NCI-H1048 (cell line): Measurements from ENCODE around the gene SPRY1.

Source experiments
- DNase-seq: peaks from one replicate; lab custom pipeline; 2025; lab: John Stamatoyannopoulos, UW

SPRY1 gene

DNA sequence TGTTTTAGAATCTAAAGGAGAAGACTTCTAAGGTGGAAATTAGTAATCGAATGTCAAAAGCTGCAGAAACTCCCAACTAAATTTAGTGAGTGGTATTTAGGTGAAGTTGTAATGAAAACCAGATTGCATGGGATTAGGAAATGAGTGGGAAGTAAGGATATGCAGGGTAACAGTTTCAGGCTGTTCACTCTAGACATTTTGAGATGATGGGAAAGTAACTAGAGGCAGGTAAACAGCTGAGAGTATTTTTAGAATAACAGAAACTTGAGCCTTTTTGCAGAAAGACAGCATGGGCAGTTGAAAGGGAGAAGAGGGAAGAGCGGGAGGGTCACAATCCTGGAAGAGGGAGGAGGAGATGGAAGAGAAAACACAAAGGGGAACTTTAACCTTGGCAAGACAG is 12.7 kb downstream of the SPRY1 start:
- no peak for DNase-seq

DNA sequence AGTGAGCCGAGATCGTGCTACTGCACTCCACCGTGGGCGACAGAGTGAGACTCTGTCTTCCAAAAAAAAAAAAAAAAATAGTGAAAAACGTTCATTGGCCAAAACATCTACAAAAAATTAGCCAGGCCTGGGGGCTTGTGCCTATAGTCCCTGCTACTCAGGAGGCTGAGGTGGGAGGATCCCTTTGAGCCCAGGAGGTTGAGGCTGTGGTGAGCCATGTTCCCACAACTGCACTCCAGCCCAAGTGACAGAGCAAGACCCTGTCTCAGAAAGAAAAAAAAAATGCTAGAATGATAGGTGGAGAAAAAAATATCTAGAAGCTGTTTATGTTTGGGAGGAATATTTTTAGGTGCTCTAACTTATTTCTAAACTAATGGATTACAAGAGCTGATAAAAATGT is 14.9 kb downstream of the SPRY1 start:
- DNase-seq, result no peak

DNA sequence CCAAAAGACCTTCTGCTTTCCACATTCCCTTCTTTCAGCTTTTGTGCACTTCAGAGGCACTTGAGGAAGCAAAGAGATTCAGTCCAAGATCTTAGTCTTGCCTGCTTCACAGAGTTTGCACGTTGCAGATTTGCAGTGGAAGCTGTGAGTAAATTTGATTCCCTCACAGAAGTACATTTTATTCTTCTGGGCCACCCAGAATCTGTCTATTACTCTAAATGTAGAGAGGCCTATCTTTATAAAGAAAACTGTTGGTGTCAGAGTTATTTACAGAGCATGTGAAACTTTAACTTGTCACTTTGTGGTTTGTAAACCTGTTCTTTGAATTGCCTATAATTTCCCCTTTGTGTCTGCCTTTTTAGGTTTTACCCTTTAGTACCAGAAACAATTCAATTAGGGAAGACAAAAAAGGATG is 15.5 kb downstream of the SPRY1 start:
- DNase-seq, result no peak

DNA sequence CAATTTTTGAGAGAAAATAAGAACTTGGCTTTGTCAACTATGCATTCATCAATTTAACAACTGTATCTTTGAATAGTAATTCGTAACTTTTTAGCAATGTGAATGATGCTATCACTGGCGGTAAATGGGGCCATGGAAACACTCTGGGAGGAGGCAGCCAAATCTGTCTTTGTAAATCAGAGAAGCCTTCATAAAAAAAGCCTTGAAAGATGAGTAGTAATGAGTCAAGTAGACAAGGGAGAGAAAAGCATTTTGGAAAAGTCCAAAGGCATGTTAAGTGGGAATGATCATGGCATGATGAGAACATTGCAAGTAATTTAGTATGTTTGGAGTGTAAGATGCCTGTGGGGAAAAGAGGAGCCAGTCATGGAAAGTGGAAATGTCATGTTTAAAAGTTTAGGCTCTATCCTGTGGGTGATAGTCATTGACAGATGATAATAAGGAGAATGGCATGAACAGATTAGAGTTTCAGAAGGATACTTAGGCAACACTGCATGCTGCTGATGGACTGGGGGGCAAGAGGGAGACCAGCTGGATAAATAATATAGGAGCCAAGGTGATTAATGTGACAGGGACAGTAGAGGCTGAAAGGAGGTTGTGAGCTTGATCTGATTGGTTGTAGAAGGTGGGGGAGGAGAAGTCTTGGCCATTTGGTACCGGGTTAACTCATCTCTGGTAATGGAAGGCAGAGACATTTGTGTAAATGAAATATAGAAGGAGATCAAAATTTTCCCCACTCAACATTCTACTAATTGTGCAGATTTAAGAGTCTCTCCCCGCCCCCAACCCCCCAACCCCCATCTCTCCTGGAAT is 16.3 kb downstream of the SPRY1 start:
- DNase-seq, result no peak

DNA sequence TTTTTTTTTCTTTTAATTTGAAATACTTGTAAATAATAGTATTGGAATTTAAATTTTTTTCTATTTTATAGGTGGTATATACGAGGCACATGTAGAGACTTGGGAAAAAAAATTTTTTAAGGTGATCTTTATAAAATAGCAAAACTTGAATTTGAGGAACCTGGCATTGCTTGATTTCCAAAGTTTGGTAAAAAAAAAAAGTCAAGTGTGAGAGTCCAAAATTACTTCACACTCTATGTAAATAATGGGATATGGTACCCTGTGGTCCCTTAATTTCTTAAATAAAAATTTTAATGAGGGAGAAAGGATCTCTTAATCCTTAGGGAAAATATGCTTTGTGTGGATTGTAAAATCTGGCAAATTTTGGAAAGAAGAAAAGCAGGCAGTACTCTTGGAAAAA is 19.0 kb downstream of the SPRY1 start:
- no peak for DNase-seq

DNA sequence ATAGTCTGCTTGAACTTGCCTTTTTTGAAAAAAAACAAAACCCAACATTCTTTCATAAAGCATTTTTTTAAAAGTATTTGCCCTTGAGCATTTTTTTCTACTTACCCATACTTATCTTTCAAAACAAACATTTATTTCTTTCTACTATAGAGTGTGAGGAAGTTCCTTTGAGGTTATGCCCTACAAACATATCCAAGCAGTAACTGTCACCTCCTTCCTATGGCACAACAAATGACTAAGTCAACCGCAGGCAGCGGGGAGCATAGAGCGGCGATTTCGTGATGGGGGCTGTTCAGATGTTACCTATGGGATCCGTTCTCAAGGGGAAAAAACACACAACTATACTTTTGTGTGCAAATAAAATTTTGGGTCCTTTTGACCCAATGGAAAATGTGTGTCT is 19.4 kb downstream of the SPRY1 start:
- no peak for DNase-seq

DNA sequence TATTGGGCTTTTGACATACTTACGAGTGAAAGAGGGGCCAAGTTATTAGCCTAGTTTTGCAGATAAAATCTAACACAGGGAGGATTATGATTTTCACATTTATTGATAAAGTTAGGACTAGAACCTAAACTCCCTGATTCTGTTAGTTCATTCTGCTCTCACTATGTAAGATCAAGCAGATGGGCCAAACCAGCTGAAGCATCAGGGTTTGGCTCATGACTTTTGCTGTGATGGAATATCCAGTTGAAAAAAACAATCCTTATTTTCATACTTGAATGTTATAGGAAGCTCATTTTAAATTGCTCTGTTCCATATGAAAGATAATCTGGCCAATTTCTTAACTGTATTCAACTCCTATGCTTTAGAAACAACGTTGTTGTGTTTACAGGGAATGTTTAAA is 21.2 kb downstream of the SPRY1 start:
- DNase-seq, result no peak

DNA sequence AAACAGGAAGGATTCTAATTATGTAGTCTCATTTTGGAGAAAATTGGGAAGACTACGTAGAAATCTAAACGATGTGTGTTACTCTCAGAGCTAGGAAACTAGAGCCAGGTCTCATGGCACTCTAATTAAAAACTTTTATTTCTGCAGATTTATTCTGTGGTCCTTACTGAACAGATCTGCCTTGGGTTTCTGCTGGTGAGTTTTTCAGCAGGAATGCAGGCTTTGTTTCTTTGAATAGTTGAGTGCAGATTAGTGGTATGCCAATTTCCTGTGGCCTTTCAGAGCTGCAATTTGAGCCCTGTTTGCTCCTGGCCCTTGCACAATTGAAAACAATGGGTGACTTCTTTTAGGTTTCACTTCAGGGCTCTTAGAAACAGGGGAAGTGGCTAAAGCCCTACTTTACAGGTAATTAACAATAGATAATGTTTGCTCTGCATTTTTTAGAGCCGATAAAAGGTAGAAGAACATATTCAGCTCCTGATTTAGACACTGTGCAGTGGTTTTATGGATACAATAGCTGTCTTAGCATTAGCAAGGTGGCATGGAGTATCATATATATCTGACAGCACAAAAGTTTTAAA is 21.8 kb downstream of the SPRY1 start:
- DNase-seq, result peak; percentile 37

DNA sequence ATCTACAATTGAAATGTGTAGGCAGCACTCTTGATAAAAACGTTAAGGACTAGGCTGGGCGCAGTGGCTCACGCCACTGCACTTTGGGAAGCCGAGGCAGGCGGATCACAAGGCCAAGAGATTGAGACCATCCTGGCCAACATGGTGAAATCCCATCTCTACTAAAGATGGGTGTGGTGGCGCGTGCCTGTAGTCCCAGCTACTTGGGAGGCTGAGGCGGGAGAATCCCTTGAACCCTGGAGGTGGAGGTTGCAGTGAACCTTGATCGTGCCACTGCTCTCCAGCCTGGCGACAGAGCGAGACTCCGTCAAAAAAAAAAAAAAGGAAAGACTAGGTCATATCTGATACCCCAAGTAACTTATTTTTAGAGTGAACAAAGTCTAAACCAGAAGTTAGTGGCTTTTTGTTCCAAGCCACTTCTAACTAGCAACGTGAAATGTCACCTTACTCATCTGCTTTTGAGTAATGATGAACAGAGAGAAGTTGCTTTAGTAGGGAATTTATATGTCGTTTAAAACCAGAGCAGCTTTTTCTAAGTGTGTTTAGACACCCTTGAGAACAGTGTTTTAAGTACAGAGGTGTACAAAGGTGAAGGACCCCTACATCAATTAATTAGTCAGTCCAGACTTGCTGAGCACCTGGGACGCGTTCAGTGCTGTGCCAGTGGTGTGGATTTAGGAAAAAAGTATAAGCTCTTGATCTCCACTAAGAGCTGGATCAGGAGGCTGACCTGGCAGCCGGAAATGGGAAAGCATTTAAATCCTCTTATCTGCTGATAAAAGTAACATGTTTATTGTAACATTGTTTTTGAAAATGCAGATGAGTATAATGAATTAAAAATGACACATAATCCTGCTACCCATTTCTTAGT is 23.5 kb downstream of the SPRY1 start:
- DNase-seq, result no peak

DNA sequence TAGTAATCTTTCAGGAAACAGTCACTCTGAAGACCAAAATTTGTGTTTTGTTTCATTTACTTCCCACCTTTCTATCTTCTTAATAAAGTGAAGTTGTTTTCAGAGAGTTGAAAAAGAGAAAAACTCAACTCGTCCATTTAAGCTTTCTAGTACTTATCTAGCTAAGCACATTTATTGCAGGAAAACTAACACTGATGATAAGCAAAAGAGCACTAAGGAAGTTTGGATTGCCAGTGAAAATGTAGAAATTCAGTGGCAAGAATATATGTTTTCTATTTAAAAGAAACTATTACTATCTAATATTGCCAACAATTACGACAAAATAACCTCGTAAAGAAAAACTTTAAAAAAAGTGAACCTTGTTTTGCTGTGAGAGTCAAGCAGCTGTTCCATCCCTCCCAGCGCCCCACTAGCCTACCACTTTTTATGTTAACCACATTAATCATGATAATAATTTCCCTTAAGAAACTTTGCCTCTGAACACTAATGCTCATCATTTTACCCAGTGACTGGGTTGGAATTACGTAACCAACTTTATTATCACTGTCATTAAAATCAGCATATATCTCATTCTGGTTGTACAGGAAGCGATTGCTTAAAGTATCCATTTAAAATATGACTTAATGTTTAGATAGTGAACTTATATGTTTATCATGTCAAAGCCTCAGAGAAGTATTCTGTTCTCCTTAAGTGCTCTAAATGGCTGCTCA is 24.8 kb downstream of the SPRY1 start:
- DNase-seq, result no peak

DNA sequence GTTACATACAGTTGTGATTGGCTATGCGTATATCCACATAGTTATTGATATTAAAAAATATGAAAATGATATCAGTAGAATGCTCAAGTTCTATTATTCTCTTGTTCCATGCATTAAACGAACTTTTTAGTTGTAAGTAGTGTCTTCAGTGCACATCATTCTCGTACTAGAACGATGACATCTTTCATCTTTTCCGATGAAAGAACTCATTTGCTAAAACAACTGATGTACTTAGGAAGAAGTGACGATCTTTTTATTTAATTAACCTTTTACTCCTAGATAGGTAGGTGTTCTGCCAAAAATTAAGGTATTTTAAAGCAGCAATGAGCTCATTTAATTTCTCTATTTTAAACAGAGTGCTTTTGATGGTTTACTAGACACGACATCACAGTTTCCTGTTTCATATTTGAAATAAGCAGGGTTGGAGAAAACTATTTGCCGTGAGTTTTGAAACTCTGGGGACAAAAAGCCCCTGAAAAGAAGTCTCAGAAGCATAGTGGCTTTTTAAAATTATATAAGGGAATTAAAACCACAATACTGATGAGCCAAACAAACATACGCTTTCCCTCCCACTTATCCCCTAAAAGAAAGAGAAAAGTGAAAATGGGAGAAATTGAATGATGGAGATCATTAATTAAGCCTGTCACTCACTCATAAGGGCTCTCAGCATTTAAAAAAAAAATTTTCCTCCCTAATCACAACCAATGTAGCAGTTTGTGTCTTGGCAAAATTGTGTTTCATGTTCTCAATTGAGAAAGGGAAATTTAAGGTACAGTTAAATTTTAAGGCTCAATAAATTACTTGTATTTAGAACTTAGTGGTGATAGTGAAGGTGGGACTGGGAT is 25.6 kb downstream of the SPRY1 start:
- DNase-seq, result no peak

DNA sequence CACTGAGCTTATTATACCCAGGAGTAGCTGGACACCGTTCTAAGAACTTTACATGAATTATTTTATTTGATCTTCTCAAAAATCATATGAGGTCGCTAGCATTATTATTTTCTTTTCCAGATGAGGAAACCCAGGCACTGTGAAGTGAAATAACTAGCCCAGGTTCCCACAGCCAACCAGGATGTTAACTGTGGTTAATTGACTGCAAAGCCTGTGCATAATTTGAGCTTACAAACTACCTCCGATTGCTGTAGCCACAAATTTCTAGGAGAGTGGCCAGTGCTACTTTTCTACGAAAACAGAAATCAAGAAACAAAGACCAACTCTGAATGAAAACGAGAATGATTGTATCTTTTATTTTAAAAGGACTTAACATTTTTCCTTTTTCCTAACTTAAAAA is 27.2 kb downstream of the SPRY1 start:
- no peak for DNase-seq

DNA sequence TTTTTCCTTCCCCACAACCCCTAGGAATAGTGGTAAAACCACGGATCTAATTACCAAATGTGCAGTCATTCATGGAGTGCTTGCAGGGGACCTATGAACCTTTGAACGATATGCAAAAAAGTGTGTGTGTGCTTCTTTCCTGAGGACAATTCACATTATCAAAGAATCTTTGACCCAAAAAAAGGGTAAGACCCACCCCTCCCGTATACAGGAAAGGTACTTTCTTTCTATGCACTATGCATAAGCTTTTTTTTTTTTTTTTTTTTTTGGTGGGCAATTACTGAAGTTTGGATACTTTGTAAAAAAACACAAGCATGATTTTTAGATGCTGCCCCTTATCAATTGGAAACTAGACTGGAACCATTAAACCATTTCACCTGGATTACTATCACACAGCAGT is 31.4 kb downstream of the SPRY1 start:
- no peak for DNase-seq

DNA sequence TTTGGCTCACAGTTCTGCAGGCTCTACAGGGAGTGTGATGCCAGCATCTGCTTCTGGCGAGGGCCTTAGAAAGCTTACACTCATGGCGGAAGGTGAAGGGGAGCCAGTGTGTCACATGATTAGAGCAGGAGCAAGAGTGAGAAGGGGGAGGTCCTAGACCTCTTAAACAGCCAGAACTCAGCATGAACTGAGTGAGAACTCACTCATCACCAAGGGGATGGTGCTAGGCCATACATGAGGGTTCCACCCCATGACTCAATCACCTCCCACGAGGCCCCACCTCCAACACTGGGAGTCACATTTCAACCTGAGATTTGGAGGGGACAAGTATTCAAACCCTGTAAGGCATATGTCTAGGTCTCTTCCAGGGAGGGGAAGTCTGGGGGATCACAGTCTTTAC is 33.4 kb downstream of the SPRY1 start:
- DNase-seq, result no peak

DNA sequence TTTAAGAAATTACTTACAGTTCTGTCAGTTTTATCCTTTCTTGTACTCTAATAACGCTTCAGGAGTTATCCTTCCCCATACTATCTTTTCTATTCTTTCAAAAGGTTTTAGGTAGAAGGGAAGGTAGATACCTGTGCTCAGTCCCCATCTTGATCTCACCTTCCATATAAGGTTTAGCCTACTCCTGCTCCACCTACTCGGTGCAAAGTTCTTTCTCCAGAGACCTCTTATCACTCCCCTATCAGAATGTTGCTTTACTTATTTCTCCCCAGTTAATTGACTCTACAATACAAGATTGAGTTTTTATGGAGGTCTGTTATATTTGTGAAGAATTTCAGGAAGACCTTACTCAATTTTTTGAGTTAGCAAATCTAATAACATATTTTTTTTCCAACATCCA is 33.9 kb downstream of the SPRY1 start:
- no peak for DNase-seq

DNA sequence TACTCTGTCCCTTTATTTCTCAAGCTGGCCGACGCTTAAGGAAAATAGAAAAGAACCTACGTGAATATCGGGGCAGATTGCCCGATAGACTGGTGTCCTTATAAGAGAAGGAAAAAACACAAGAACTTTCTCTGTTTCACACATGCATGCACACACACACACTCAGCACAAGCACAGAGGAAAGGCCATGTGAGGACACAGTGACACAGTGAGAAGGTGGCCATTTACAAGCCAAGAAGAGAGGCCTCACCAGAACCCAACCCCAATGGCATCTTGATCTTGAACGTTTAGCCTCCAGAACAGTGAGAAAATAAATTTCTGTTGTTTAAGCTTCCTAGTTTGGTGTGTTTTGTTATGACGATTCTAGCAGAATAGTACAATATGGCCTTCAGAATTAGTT is 37.0 kb downstream of the SPRY1 start:
- DNase-seq, result no peak

DNA sequence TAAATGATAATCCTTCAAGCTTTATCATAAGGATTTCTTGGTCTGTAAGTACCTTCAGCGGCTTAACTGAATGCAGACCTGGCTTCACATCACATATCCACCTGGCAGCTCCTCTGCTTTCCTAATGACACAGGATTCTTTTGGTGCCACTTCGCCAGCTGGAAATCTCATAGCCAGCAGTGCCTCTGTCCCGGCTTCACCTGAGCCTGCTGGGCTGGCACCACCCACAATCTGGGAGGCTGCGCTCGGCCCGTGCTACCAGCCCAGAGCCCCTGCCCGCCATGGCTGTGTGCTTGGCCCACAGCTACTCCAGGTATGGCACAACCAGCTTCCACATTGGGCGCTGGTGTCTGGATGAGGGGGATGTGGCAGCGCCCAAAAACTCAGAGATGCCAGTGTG is 37.4 kb downstream of the SPRY1 start:
- no peak for DNase-seq

DNA sequence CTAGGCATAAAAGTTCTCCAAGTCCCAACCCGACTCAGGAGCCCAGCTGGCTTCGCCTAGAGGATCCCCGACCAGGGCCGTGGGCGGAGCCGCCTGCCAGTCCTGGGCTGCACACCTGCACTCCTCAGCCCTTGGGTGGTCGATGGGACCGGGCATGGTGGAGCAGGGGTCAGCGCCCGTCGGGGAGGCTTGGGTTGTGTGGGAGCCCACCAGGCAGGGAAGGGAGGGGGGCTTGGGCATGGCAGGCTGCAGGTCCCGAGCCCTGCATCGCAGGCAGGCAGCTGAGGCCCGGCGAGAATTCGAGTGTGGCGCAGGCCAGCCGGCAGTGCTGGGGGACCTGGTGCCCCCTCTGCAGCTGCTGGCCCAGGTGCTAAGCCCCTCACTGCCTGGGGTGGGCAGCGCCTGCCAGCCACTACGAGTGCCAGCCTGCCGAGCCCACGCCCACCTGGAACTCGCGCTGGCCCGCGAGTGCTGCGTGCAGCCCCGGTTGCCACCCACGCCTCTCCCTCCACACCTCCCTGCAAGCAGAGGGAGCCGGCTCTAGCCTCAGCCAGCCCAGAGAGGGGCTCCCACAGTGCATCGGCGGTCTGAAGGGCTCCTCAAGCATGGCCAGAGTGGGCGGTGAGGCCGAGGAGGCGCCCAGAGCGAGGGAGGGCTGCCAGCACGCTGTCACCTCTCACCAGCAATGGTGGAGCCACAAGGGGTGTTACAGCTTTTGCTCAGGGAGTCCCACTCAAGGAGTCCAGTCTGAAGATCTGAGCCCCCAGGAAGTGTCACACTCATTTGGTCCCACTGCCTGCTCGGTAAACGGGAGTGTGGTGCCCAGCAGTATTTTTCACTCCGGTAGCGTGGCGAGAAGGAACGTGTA is 38.9 kb downstream of the SPRY1 start:
- no peak for DNase-seq

DNA sequence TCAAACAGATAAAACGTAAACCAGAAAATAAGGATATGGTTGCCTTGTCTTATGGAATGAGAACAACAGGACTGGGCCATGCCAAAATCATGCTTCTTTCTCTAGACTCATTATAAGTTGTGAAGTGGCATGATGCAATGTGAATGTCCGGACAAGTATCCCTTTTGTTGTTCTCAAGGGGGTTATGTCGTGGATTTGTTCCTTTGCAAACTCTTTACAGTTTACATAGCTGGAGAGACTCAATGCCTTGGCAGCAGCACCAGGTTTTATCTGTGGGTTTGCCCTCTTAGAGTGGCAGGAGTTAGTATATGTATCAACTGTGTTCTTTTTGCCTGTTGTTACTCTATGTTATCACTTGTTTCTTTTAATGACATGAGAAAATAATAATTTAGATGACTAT is 41.4 kb downstream of the SPRY1 start:
- DNase-seq, result no peak
